ENCODE results near the gene CPVL. TPM values are rescaled to one million over a fixed set of nuclear protein-coding genes. Genes with fewer than 3 reads are reported as not detected.

The CPVL gene
- total RNA-seq, 1 donor from 2014 or later: 22.2 TPM

- DNase-seq (ENCODE audit: low read depth): no peak
- H3K4me3 ChIP-seq (ENCODE audit: insufficient read depth, low read depth, low read length): peak overlapping the region; percentile 31
- peak overlapping the region; percentile 47 for H3K9ac ChIP-seq (ENCODE audit: low read length)
- FAIRE-seq: no peak
- TF ChIP-seq, protein P1, sequence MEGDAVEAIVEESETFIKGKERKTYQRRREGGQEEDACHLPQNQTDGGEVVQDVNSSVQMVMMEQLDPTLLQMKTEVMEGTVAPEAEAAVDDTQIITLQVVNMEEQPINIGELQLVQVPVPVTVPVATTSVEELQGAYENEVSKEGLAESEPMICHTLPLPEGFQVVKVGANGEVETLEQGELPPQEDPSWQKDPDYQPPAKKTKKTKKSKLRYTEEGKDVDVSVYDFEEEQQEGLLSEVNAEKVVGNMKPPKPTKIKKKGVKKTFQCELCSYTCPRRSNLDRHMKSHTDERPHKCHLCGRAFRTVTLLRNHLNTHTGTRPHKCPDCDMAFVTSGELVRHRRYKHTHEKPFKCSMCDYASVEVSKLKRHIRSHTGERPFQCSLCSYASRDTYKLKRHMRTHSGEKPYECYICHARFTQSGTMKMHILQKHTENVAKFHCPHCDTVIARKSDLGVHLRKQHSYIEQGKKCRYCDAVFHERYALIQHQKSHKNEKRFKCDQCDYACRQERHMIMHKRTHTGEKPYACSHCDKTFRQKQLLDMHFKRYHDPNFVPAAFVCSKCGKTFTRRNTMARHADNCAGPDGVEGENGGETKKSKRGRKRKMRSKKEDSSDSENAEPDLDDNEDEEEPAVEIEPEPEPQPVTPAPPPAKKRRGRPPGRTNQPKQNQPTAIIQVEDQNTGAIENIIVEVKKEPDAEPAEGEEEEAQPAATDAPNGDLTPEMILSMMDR (IDR thresholded peaks at IDR 0.05; ENCODE audit: insufficient read depth, low read depth, low read length): no peak
- TF ChIP-seq EZH2 (IDR thresholded peaks at IDR 0.05; ENCODE audit: insufficient read depth, low read length): no peak
- Mint-ChIP-seq H3K9me3 (ENCODE audit: unreplicated experiment) (no peaks in the 10 kb centered on the region), H3K4me3 (ENCODE audit: unreplicated experiment) (no peak overlapping the region), H3K27ac (ENCODE audit: unreplicated experiment) (no peak overlapping the region), H3K4me1 (ENCODE audit: low read depth, unreplicated experiment) (no peaks in the 10 kb centered on the region), H3K36me3 (ENCODE audit: low read depth, unreplicated experiment) (no peaks in the 10 kb centered on the region), H3K27me3 (ENCODE audit: low read depth, unreplicated experiment) (peaks cover 4% of the 10 kb centered on the region)
- H3K4me2 ChIP-seq (ENCODE audit: low read length): peak overlapping the region; percentile 79
- H3K36me3 ChIP-seq (ENCODE audit: insufficient read depth, low read length): no peaks in the 10 kb centered on the region
- no peak overlapping the region for H3K27ac ChIP-seq (ENCODE audit: low read depth, low read length)
- peaks cover 2% of the 10 kb centered on the region for H3K27me3 ChIP-seq (ENCODE audit: insufficient read depth, low read length)
- H3K79me2 ChIP-seq (ENCODE audit: insufficient read depth, low read length): no peaks in the 10 kb centered on the region
- H3K4me1 ChIP-seq (ENCODE audit: insufficient read depth, low read length): no peaks in the 10 kb centered on the region
- no peaks in the 10 kb centered on the region for H4K20me1 ChIP-seq (ENCODE audit: insufficient read depth, low read length)
- peak overlapping the region; percentile 77 for H2AFZ ChIP-seq (ENCODE audit: low read depth, low read length)
- no peaks in the 10 kb centered on the region for H3K9me3 ChIP-seq (ENCODE audit: insufficient read depth, low read depth, low read length)
Measured at GRCh38 chr7:29090836-29091601, 55.3 kb downstream of the CPVL start.

- H3K79me2 ChIP-seq (ENCODE audit: insufficient read depth, low read length): no peaks in the 10 kb centered on the region
- H4K20me1 ChIP-seq (ENCODE audit: insufficient read depth, low read length): no peaks in the 10 kb centered on the region
- H3K9ac ChIP-seq (ENCODE audit: low read length): no peak overlapping the region
- no peaks in the 10 kb centered on the region for H3K4me1 Mint-ChIP-seq (ENCODE audit: low read depth, unreplicated experiment)
- peaks cover 4% of the 10 kb centered on the region for H3K27me3 Mint-ChIP-seq (ENCODE audit: low read depth, unreplicated experiment)
- no peaks in the 10 kb centered on the region for H3K4me1 ChIP-seq (ENCODE audit: insufficient read depth, low read length)
- no peak overlapping the region for H3K27ac Mint-ChIP-seq (ENCODE audit: unreplicated experiment)
- H2AFZ ChIP-seq (ENCODE audit: low read depth, low read length): no peak overlapping the region
- H3K4me3 Mint-ChIP-seq (ENCODE audit: unreplicated experiment): no peak overlapping the region
- H3K27me3 ChIP-seq (ENCODE audit: insufficient read depth, low read length): peaks cover 2% of the 10 kb centered on the region
- no peak overlapping the region for H3K4me3 ChIP-seq (ENCODE audit: insufficient read depth, low read depth, low read length)
- DNase-seq (ENCODE audit: low read depth) (no peak), FAIRE-seq (no peak)
- H3K9me3 ChIP-seq (ENCODE audit: insufficient read depth, low read depth, low read length): no peaks in the 10 kb centered on the region
- no peak overlapping the region for H3K27ac ChIP-seq (ENCODE audit: low read depth, low read length)
- no peaks in the 10 kb centered on the region for H3K36me3 Mint-ChIP-seq (ENCODE audit: low read depth, unreplicated experiment)
- no peaks in the 10 kb centered on the region for H3K36me3 ChIP-seq (ENCODE audit: insufficient read depth, low read length)
- H3K9me3 Mint-ChIP-seq (ENCODE audit: unreplicated experiment): no peaks in the 10 kb centered on the region
- TF ChIP-seq EZH2 (IDR thresholded peaks at IDR 0.05; ENCODE audit: insufficient read depth, low read length): no peak
- TF ChIP-seq, protein P1 (IDR thresholded peaks at IDR 0.05; ENCODE audit: insufficient read depth, low read depth, low read length): no peak
- no peak overlapping the region for H3K4me2 ChIP-seq (ENCODE audit: low read length)
Measured at GRCh38 chr7:29090151-29090805, 56.1 kb downstream of the CPVL start.

DNA sequence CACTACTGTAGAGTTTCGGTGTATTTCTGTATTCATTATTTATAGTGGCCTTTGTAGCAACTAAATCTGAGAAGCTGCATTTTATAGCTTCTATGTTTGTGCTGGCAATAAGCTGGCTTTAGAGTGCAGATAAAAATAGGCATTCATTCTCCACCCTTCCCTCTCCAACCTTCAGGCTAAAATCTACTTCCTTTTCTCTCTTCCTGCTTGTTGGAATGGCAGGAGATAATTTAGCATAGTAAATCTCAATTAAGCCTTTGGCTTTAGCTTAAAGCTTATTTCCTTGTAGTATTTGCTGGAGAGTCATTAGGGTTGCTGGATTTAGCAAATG lies 58.5 kb downstream of the CPVL start:
- H3K36me3 Mint-ChIP-seq (ENCODE audit: low read depth, unreplicated experiment): no peaks in the 10 kb centered on the region
- no peak overlapping the region for H3K27ac ChIP-seq (ENCODE audit: low read depth, low read length)
- peaks cover 4% of the 10 kb centered on the region for H3K27me3 Mint-ChIP-seq (ENCODE audit: low read depth, unreplicated experiment)
- no peak overlapping the region for H3K9ac ChIP-seq (ENCODE audit: low read length)
- H3K4me3 ChIP-seq (ENCODE audit: insufficient read depth, low read depth, low read length): no peak overlapping the region
- H3K9me3 ChIP-seq (ENCODE audit: insufficient read depth, low read depth, low read length): no peaks in the 10 kb centered on the region
- H2AFZ ChIP-seq (ENCODE audit: low read depth, low read length): no peak overlapping the region
- H3K79me2 ChIP-seq (ENCODE audit: insufficient read depth, low read length): no peaks in the 10 kb centered on the region
- no peaks in the 10 kb centered on the region for H3K9me3 Mint-ChIP-seq (ENCODE audit: unreplicated experiment)
- no peaks in the 10 kb centered on the region for H4K20me1 ChIP-seq (ENCODE audit: insufficient read depth, low read length)
- H3K4me2 ChIP-seq (ENCODE audit: low read length): no peak overlapping the region
- no peak overlapping the region for H3K27ac Mint-ChIP-seq (ENCODE audit: unreplicated experiment)
- peaks cover 2% of the 10 kb centered on the region for H3K27me3 ChIP-seq (ENCODE audit: insufficient read depth, low read length)
- H3K36me3 ChIP-seq (ENCODE audit: insufficient read depth, low read length): no peaks in the 10 kb centered on the region
- DNase-seq (ENCODE audit: low read depth): no peak
- no peak overlapping the region for H3K4me3 Mint-ChIP-seq (ENCODE audit: unreplicated experiment)
- H3K4me1 Mint-ChIP-seq (ENCODE audit: low read depth, unreplicated experiment): no peaks in the 10 kb centered on the region
- H3K4me1 ChIP-seq (ENCODE audit: insufficient read depth, low read length): no peaks in the 10 kb centered on the region
- TF ChIP-seq, protein P1 (IDR thresholded peaks at IDR 0.05; ENCODE audit: insufficient read depth, low read depth, low read length): no peak
- no peak for TF ChIP-seq EZH2 (IDR thresholded peaks at IDR 0.05; ENCODE audit: insufficient read depth, low read length)
- FAIRE-seq: no peak
